Gastrocnemius medialis (tissue), 4 donors: ENCODE measurements around the gene ATF5.
"Not testable (repeated sequence)": the region's sequence is repeated elsewhere in the genome, so short reads cannot be mapped to it uniquely, and the experiment has no call there.

Experiments used
- POLR2A ChIP-seq, 2 donors: fragments of 450-650 bp; IDR thresholded peaks; one replicate each; pipeline ENCODE4 v1.6.1; 2017; ENCODE audit warnings: antibody characterized with exemption in 2 of 2, mild to moderate bottlenecking in 2 of 2, moderate library complexity in 2 of 2
- TF ChIP-seq, protein P1 (sequence below), 5 experiments: fragments of 450-650 bp in 3 of 5; fragments of 200-600 bp in 2 of 5; sonication (generic) in 2 of 5; IDR thresholded peaks in 4 of 5; conservative IDR thresholded peaks in 1 of 5; 1 replicate in 4 of 5; 2 replicates in 1 of 5; pipeline ENCODE4 v1.5.1; 2016 to 2019; ENCODE audit warnings: antibody characterized with exemption in 5 of 5, mild to moderate bottlenecking in 3 of 5, moderate library complexity in 3 of 5

DNA sequence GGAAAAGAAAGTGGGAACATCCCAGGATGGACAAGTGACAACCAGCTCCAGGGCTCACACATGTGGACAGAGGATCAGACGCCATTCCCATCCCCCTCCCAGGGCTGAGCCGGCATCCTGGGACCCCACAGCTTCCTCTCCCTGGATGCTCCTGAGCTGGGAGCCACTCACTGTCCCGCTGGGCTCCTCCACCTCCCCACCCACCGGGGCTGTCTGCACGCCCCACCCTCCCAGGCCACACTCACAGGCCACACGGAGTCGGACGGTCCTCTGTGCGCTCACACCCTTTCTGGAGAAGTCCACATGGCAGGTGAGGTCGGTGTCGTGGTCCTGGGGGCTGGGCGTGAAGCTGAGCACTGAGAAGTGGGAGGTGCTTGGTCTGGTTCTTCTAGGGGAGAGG, 30.9 kb downstream of the ATF5 start:
- TF ChIP-seq, protein P1, sequence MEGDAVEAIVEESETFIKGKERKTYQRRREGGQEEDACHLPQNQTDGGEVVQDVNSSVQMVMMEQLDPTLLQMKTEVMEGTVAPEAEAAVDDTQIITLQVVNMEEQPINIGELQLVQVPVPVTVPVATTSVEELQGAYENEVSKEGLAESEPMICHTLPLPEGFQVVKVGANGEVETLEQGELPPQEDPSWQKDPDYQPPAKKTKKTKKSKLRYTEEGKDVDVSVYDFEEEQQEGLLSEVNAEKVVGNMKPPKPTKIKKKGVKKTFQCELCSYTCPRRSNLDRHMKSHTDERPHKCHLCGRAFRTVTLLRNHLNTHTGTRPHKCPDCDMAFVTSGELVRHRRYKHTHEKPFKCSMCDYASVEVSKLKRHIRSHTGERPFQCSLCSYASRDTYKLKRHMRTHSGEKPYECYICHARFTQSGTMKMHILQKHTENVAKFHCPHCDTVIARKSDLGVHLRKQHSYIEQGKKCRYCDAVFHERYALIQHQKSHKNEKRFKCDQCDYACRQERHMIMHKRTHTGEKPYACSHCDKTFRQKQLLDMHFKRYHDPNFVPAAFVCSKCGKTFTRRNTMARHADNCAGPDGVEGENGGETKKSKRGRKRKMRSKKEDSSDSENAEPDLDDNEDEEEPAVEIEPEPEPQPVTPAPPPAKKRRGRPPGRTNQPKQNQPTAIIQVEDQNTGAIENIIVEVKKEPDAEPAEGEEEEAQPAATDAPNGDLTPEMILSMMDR (IDR thresholded peaks at IDR 0.05 in 4 of 5, conservative IDR thresholded peaks at IDR 0.05 in 1 of 5) = not testable (repeated sequence)
- TF ChIP-seq POLR2A (IDR thresholded peaks at IDR 0.05) = not testable (repeated sequence)
